HG03575 (cell line): ENCODE results near the gene USP17L11.
"Not testable (repeated sequence)": the region's sequence is repeated elsewhere in the genome, so short reads cannot be mapped to it uniquely, and the experiment has no call there.

Experiments used
- ATAC-seq: cut with Tn5 transposase; IDR thresholded peaks from one replicate; pipeline ENCODE4 v1.9.1; 2021; ENCODE audit not compliant: unreplicated experiment, insufficient number of reproducible peaks, low FRiP score; ENCODE audit errors: extremely low read depth

The USP17L11 gene

GRCh38 chr4:9215105-9215504, at the start of gene USP17L11:
TSS of gene USP17L11 (plus strand) at chr4:9215405. CDS start at chr4:9215405, 0 bp downstream.
- ATAC-seq = not testable (repeated sequence)

- ATAC-seq = not testable (repeated sequence)
Measured at GRCh38 chr4:9165990-9166389, 49.2 kb upstream of the USP17L11 start.

GRCh38 chr4:9169791-9170459, 45.3 kb upstream of the USP17L11 start, which contains the start of gene FAM90A26:
TSS of gene FAM90A26 (plus strand) at chr4:9170409. CDS start at chr4:9173173, 2,764 bp downstream.
- not testable (repeated sequence) for ATAC-seq

GRCh38 chr4:9210357-9210756, 4.8 kb upstream of the USP17L11 start, which contains the start of gene USP17L10:
TSS of gene USP17L10 (plus strand) at chr4:9210657. CDS start at chr4:9210657, 0 bp downstream.
- ATAC-seq = not testable (repeated sequence)

- ATAC-seq = not testable (repeated sequence)
Measured at GRCh38 chr4:9214701-9215100, 504 bp upstream of the USP17L11 start.

GRCh38 chr4:9219852-9220251, 4.6 kb downstream of the USP17L11 start, which contains the start of gene USP17L12:
TSS of gene USP17L12 (plus strand) at chr4:9220152. CDS start at chr4:9220152, 0 bp downstream.
- ATAC-seq = not testable (repeated sequence)

- not testable (repeated sequence) for ATAC-seq
Measured at GRCh38 chr4:9224596-9224995, 9.4 kb downstream of the USP17L11 start, which contains the start of gene USP17L13. TSS of gene USP17L13 (plus strand) at chr4:9224896. CDS start at chr4:9224896, 0 bp downstream.

- ATAC-seq = not testable (repeated sequence)
Measured at GRCh38 chr4:9230249-9230648, 15.0 kb downstream of the USP17L11 start.

- ATAC-seq = not testable (repeated sequence)
Measured at GRCh38 chr4:9234085-9234484, 18.9 kb downstream of the USP17L11 start, which contains the start of gene USP17L15. TSS of gene USP17L15 (plus strand) at chr4:9234385. CDS start at chr4:9234385, 0 bp downstream.

- ATAC-seq = not testable (repeated sequence)
Measured at GRCh38 chr4:9238461-9238860, 23.3 kb downstream of the USP17L11 start.

GRCh38 chr4:9243579-9243978, 28.4 kb downstream of the USP17L11 start, which contains the start of gene USP17L17:
TSS of gene USP17L17 (plus strand) at chr4:9243879. CDS start at chr4:9243879, 0 bp downstream.
- ATAC-seq = not testable (repeated sequence)

GRCh38 chr4:9247953-9248680, 32.9 kb downstream of the USP17L11 start, which contains the start of gene USP17L18:
TSS of gene USP17L18 (plus strand) at chr4:9248630. CDS start at chr4:9248630, 0 bp downstream.
- not testable (repeated sequence) for ATAC-seq

GRCh38 chr4:9253078-9253477, 37.9 kb downstream of the USP17L11 start, which contains the start of gene USP17L19:
TSS of gene USP17L19 (plus strand) at chr4:9253378. CDS start at chr4:9253378, 0 bp downstream.
- ATAC-seq = not testable (repeated sequence)

GRCh38 chr4:9257824-9258223, 42.6 kb downstream of the USP17L11 start, which contains the start of gene USP17L20:
TSS of gene USP17L20 (plus strand) at chr4:9258124. CDS start at chr4:9258124, 0 bp downstream.
- not testable (repeated sequence) for ATAC-seq

GRCh38 chr4:9262572-9262971, 47.4 kb downstream of the USP17L11 start, which contains the start of gene USP17L21:
TSS of gene USP17L21 (plus strand) at chr4:9262872. CDS start at chr4:9262872, 0 bp downstream.
- not testable (repeated sequence) for ATAC-seq
